ENCODE measurements around the gene NIPAL3. TPM values are rescaled to one million over a fixed set of nuclear protein-coding genes. Genes with fewer than 3 reads are reported as not detected.
"Not testable (repeated sequence)": the region's sequence is repeated elsewhere in the genome, so short reads cannot be mapped to it uniquely, and the experiment has no call there.

Gene NIPAL3
- total RNA-seq, 1 donor from 2014 or later = 21.3 TPM

DNA sequence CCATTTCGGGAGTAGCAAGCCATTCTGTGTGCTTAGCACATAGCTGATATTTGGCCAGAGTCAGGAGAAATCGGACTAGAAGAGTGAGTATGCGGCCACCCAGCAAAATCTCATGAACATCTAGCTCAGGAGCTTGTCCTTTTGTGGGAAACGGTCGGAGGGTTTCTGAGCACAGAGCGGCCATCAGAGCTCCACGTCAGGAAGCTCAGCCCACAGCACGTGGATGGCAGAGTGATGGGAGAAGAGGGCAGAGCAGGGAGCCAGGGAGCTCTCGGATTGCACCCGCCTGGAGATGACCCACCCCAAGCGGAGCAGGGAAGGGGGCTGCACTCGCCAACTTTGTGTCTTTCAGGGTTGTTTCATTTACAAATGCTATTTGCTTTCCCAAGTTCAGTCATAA lies 100.9 kb downstream of the NIPAL3 start:
- no peak overlapping the region for H3K27ac Mint-ChIP-seq
- no peak for DNase-seq (ENCODE audit: low spot score in 2 of 2, unreplicated experiment in 2 of 2)

DNA sequence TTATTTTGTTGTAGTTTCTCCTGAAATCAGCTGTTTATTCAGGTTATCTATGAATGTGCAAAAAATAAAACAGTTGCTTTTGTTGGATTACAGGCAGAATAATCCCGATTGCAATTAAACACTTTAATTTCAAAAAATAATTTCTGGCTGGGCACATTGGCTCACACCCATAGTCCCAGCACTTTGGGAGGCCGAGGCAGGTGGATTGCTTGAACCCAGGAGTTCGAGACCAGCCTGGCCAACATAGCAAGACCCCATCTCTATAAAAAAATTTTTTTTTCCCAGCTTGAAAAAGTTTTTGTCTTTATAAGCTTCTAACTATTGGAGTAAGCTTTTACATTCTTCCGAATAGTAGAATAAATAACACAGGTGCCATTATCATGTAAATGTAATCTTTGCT lies 102.3 kb downstream of the NIPAL3 start:
- Mint-ChIP-seq H3K9me3 (peaks cover 4% of the 10 kb centered on the region), H3K4me3 (no peak overlapping the region), H3K4me1 (no peaks in the 10 kb centered on the region), H3K27ac (no peak overlapping the region), H3K27me3 (ENCODE audit: low read depth) (no peaks in the 10 kb centered on the region), H3K36me3 (peaks cover 4% of the 10 kb centered on the region)
- TF ChIP-seq, protein P1, sequence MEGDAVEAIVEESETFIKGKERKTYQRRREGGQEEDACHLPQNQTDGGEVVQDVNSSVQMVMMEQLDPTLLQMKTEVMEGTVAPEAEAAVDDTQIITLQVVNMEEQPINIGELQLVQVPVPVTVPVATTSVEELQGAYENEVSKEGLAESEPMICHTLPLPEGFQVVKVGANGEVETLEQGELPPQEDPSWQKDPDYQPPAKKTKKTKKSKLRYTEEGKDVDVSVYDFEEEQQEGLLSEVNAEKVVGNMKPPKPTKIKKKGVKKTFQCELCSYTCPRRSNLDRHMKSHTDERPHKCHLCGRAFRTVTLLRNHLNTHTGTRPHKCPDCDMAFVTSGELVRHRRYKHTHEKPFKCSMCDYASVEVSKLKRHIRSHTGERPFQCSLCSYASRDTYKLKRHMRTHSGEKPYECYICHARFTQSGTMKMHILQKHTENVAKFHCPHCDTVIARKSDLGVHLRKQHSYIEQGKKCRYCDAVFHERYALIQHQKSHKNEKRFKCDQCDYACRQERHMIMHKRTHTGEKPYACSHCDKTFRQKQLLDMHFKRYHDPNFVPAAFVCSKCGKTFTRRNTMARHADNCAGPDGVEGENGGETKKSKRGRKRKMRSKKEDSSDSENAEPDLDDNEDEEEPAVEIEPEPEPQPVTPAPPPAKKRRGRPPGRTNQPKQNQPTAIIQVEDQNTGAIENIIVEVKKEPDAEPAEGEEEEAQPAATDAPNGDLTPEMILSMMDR (IDR thresholded peaks at IDR 0.05; ENCODE audit: unreplicated experiment) = no peak
- DNase-seq (ENCODE audit: low spot score in 2 of 2, unreplicated experiment in 2 of 2) = no peak

More for the DNA sequence above, 100.9 kb downstream of the NIPAL3 start:
- TF ChIP-seq, protein P1 (IDR thresholded peaks at IDR 0.05; ENCODE audit: unreplicated experiment) = no peak
- Mint-ChIP-seq H3K9me3 (peaks cover 4% of the 10 kb centered on the region), H3K36me3 (peaks cover 7% of the 10 kb centered on the region), H3K4me1 (no peaks in the 10 kb centered on the region), H3K4me3 (no peak overlapping the region), H3K27me3 (ENCODE audit: low read depth) (no peaks in the 10 kb centered on the region)

DNA sequence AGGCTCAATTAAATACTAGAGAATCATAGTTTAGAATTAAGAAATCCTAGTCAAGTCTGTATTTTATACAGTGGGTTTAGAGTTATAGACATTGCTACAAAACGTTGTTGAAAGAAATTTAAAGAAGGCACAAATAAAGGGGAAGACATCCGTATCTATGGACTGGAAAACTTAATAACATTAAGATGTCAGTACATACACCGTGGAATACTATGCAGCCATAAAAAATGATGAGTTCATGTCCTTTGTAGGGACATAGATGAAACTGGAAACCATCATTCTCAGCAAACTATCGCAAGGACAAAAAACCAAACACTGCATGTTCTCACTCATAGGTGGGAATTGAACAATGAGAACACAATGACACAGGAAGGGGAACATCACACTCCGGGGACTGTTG lies 104.7 kb downstream of the NIPAL3 start:
- not testable (repeated sequence) for H3K27ac Mint-ChIP-seq; DNase-seq (ENCODE audit: low spot score in 2 of 2, unreplicated experiment in 2 of 2); H3K4me1 Mint-ChIP-seq; H3K36me3 Mint-ChIP-seq; H3K9me3 Mint-ChIP-seq; H3K27me3 Mint-ChIP-seq (ENCODE audit: low read depth); H3K4me3 Mint-ChIP-seq

Other genes starting within 250 kb of the NIPAL3 start
- 12.1 to 13.0 TPM (median 12.1 TPM) in 3 replicates for gene IFNLR1, start 228.5 kb upstream of the NIPAL3 start, total RNA-seq
- 17.1 to 19.1 TPM (median 17.9 TPM) in 3 replicates for gene GRHL3, start 96.4 kb upstream of the NIPAL3 start, total RNA-seq
- gene STPG1, start 2.0 kb upstream of the NIPAL3 start, total RNA-seq = 8.8 to 9.4 TPM (median 8.8 TPM) in 3 replicates
- 9.5 to 14.7 TPM (median 11.8 TPM) in 3 replicates for gene RCAN3, start 87.0 kb downstream of the NIPAL3 start, total RNA-seq
- 0.31 to 0.51 TPM (median 0.38 TPM) in 3 replicates for gene NCMAP, start 140.3 kb downstream of the NIPAL3 start, total RNA-seq
- 206 to 219 TPM (median 219 TPM) in 3 replicates for gene SRRM1, start 227.5 kb downstream of the NIPAL3 start, total RNA-seq

Measured in mesothelial cell of epicardium (in vitro differentiated cells).